ENCODE measurements around the gene PXDN.

DNA sequence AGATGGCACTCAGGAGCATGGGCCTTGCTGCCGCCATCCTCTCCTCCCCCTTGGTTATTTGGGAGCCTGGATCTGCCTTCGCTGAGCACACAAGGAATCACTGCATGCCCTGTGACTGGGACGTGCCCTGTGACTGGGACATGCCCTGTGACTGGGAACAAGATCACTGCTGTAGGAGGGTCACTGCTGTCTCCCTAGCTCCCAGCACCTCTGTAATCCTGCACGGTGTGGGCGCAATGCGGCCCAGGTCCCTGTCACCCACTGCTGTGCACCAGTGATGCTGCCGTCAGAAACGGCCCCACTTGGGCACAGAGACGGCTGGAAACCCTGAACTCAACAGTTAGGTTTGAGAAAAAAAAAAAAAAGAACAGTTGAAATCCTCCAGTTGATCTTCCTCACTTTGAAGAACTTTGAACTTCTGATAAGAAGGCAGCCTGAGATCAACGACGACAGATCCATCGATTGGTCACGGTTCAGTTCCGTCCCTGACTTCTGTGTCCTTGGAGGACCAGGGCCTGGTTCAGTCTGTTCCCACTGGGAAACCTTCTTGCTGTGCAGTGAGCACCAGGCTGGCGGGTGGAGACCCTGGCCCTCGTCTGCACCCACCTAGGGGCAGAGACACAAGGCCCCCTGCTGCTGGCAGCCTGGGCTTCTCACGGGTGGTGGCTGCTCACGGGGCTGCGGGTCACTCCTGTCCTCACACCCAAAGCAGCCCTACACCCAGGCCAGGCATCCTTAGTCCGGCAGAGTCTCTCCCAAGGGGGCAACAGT, 125.9 kb downstream of the PXDN start:
- TF ChIP-seq PATZ1 (CRISPR knock-in tag; IDR thresholded peaks at IDR 0.05; ENCODE audit: borderline replicate concordance) (no peak), CREB5 (CRISPR knock-in tag; IDR thresholded peaks at IDR 0.05; ENCODE audit: low read depth) (no peak), BACH2 (CRISPR knock-in tag; IDR thresholded peaks at IDR 0.05; ENCODE audit: borderline replicate concordance) (no peak), TSHZ2 (CRISPR knock-in tag; IDR thresholded peaks at IDR 0.05) (no peak), ISL1 (CRISPR knock-in tag; IDR thresholded peaks at IDR 0.05) (no peak), ZNF8 (CRISPR knock-in tag; IDR thresholded peaks at IDR 0.05) (no peak), ZNF70 (CRISPR knock-in tag; IDR thresholded peaks at IDR 0.05) (no peak), ARNTL (CRISPR knock-in tag; IDR thresholded peaks at IDR 0.05; ENCODE audit: borderline replicate concordance, low read depth) (no peak)
